ENCODE measurements around the gene CDKN2B.

The CDKN2B gene

GRCh38 chr9:21991072-21991959, 17.8 kb downstream of the CDKN2B start:
- no peak overlapping the region for H3K18ac ChIP-seq (ENCODE audit: low read length)

GRCh38 chr9:21989440-21990189, 19.5 kb downstream of the CDKN2B start:
- Histone ChIP-seq H2AFZ (ENCODE audit: low read length) (peak overlapping the region; percentile 59), H2BK120ac (ENCODE audit: low read depth, low read length) (no peak overlapping the region), H3K4me2 (ENCODE audit: insufficient read depth, low read length, poor library complexity, severe bottlenecking) (no peak overlapping the region), H3K36me3 (replicated peaks in 1 of 2; ENCODE audit: control insufficient read depth in 2 of 2, insufficient read depth in 2 of 2, low read length in 2 of 2) (no peaks in the 10 kb centered on the region), H2BK5ac (ENCODE audit: low read length) (no peak overlapping the region), H2AK5ac (ENCODE audit: low read depth, low read length) (no peak overlapping the region), H4K91ac (ENCODE audit: low read depth, low read length, poor library complexity) (no peak overlapping the region), H3K14ac (ENCODE audit: low read length) (no peak overlapping the region), H4K8ac (ENCODE audit: low read depth, low read length) (no peak overlapping the region), H3K4ac (ENCODE audit: low read length) (no peak overlapping the region), H3K27me3 (ENCODE audit: control insufficient read depth in 3 of 3, insufficient read depth in 3 of 3, low read depth in 1 of 3, low read length in 3 of 3) (peaks cover 16 to 95% (median 43%) of the 10 kb centered on the region in 3 experiments), H2BK15ac (ENCODE audit: low read length) (no peak overlapping the region), H3K9ac (ENCODE audit: low read depth, low read length, poor library complexity) (no peak overlapping the region), H3K79me1 (ENCODE audit: low read depth, low read length) (no peaks in the 10 kb centered on the region), H3K23ac (ENCODE audit: low read depth, low read length, poor library complexity) (no peak overlapping the region), H2BK12ac (ENCODE audit: low read length) (no peak overlapping the region), H3K4me3 (ENCODE audit: low read length in 2 of 2) (no peak overlapping the region), H3K4me1 (ENCODE audit: control insufficient read depth in 2 of 2, insufficient read depth in 1 of 2, low read depth in 1 of 2, low read length in 2 of 2) (peaks cover 4 to 7% of the 10 kb centered on the region in 2 donors), H3K27ac (replicated peaks; ENCODE audit: low read length) (no peak overlapping the region), H3K9me3 (replicated peaks in 1 of 2; ENCODE audit: control insufficient read depth in 2 of 2, insufficient read depth in 1 of 2, low read depth in 1 of 2, low read length in 2 of 2) (peaks cover 0 to 6% of the 10 kb centered on the region in 2 donors), H3K18ac (ENCODE audit: low read length) (no peak overlapping the region)
- WGBS, 2 donors (ENCODE audit: extremely low coverage in 2 of 2, insufficient read length in 2 of 2, insufficient replicate concordance in 1 of 2) = no CpG with 5 or more reads among the region's 35 CpGs
- DNase-seq (ENCODE audit: low spot score) = no peak

More at GRCh38 chr9:21991072-21991959, 17.8 kb downstream of the CDKN2B start:
- Histone ChIP-seq H2BK12ac (ENCODE audit: low read length) (no peak overlapping the region), H2BK15ac (ENCODE audit: low read length) (no peak overlapping the region), H3K27ac (replicated peaks; ENCODE audit: low read length) (no peak overlapping the region), H3K4me1 (ENCODE audit: control insufficient read depth in 2 of 2, insufficient read depth in 1 of 2, low read depth in 1 of 2, low read length in 2 of 2) (peaks cover 6 to 16% of the 10 kb centered on the region in 2 donors), H3K36me3 (replicated peaks in 1 of 2; ENCODE audit: control insufficient read depth in 2 of 2, insufficient read depth in 2 of 2, low read length in 2 of 2) (no peaks in the 10 kb centered on the region), H3K4me3 (ENCODE audit: low read length in 2 of 2) (no peak overlapping the region), H3K4me2 (ENCODE audit: insufficient read depth, low read length, poor library complexity, severe bottlenecking) (no peak overlapping the region), H3K4ac (ENCODE audit: low read length) (no peak overlapping the region), H3K27me3 (ENCODE audit: control insufficient read depth in 3 of 3, insufficient read depth in 3 of 3, low read depth in 1 of 3, low read length in 3 of 3) (peaks cover 25 to 95% (median 58%) of the 10 kb centered on the region in 3 experiments), H3K14ac (ENCODE audit: low read length) (no peak overlapping the region), H4K91ac (ENCODE audit: low read depth, low read length, poor library complexity) (no peak overlapping the region), H3K23ac (ENCODE audit: low read depth, low read length, poor library complexity) (no peak overlapping the region), H2BK120ac (ENCODE audit: low read depth, low read length) (no peak overlapping the region), H4K8ac (ENCODE audit: low read depth, low read length) (no peak overlapping the region), H2AK5ac (ENCODE audit: low read depth, low read length) (no peak overlapping the region), H2BK5ac (ENCODE audit: low read length) (no peak overlapping the region), H3K9ac (ENCODE audit: low read depth, low read length, poor library complexity) (no peak overlapping the region), H3K79me1 (ENCODE audit: low read depth, low read length) (no peaks in the 10 kb centered on the region), H2AFZ (ENCODE audit: low read length) (no peak overlapping the region), H3K9me3 (replicated peaks in 1 of 2; ENCODE audit: control insufficient read depth in 2 of 2, insufficient read depth in 1 of 2, low read depth in 1 of 2, low read length in 2 of 2) (peaks cover 0 to 6% of the 10 kb centered on the region in 2 donors)
- DNase-seq (ENCODE audit: low spot score) = no peak
- WGBS, 2 donors (ENCODE audit: extremely low coverage in 2 of 2, insufficient read length in 2 of 2, insufficient replicate concordance in 1 of 2) = no CpG with 5 or more reads among the region's 5 CpGs

GRCh38 chr9:21988056-21988990, 20.8 kb downstream of the CDKN2B start:
- no peak overlapping the region for H4K8ac ChIP-seq (ENCODE audit: low read depth, low read length)
- peaks cover 0 to 6% of the 10 kb centered on the region in 2 donors for H3K9me3 ChIP-seq (replicated peaks in 1 of 2; ENCODE audit: control insufficient read depth in 2 of 2, insufficient read depth in 1 of 2, low read depth in 1 of 2, low read length in 2 of 2)
- no CpG with 5 or more reads among the region's 9 CpGs for WGBS, 2 donors (ENCODE audit: extremely low coverage in 2 of 2, insufficient read length in 2 of 2, insufficient replicate concordance in 1 of 2)
- no peak overlapping the region for H3K14ac ChIP-seq (ENCODE audit: low read length)
- H2AFZ ChIP-seq (ENCODE audit: low read length) = no peak overlapping the region
- no peak for DNase-seq (ENCODE audit: low spot score)
- H4K91ac ChIP-seq (ENCODE audit: low read depth, low read length, poor library complexity) = no peak overlapping the region
- H3K27me3 ChIP-seq (ENCODE audit: control insufficient read depth in 3 of 3, insufficient read depth in 3 of 3, low read depth in 1 of 3, low read length in 3 of 3) = peaks cover 10 to 98% (median 34%) of the 10 kb centered on the region in 3 experiments
- no peaks in the 10 kb centered on the region for H3K79me1 ChIP-seq (ENCODE audit: low read depth, low read length)
- H3K4ac ChIP-seq (ENCODE audit: low read length) = no peak overlapping the region
- no peak overlapping the region for H3K9ac ChIP-seq (ENCODE audit: low read depth, low read length, poor library complexity)
- H3K18ac ChIP-seq (ENCODE audit: low read length) = no peak overlapping the region
- no peak overlapping the region for H2BK5ac ChIP-seq (ENCODE audit: low read length)
- H3K4me3 ChIP-seq (ENCODE audit: low read length in 2 of 2) = no peak overlapping the region
- no peaks in the 10 kb centered on the region for H3K4me1 ChIP-seq (ENCODE audit: control insufficient read depth in 2 of 2, insufficient read depth in 1 of 2, low read depth in 1 of 2, low read length in 2 of 2)
- H3K4me2 ChIP-seq (ENCODE audit: insufficient read depth, low read length, poor library complexity, severe bottlenecking) = no peak overlapping the region
- no peak overlapping the region for H2AK5ac ChIP-seq (ENCODE audit: low read depth, low read length)
- no peak overlapping the region for H3K23ac ChIP-seq (ENCODE audit: low read depth, low read length, poor library complexity)
- no peaks in the 10 kb centered on the region for H3K36me3 ChIP-seq (replicated peaks in 1 of 2; ENCODE audit: control insufficient read depth in 2 of 2, insufficient read depth in 2 of 2, low read length in 2 of 2)
- H2BK120ac ChIP-seq (ENCODE audit: low read depth, low read length) = no peak overlapping the region
- H2BK15ac ChIP-seq (ENCODE audit: low read length) = no peak overlapping the region
- no peak overlapping the region for H2BK12ac ChIP-seq (ENCODE audit: low read length)
- no peak overlapping the region for H3K27ac ChIP-seq (replicated peaks; ENCODE audit: low read length)

All from neuronal stem cell (in vitro differentiated cells).